Fibroblast of upper back skin (primary cell): ENCODE measurements around the gene GRSF1.
"Not testable (repeated sequence)": the region's sequence is repeated elsewhere in the genome, so short reads cannot be mapped to it uniquely, and the experiment has no call there.

Source experiments
- DNase-seq: peaks from one replicate; pipeline ENCODE4 v3.0.0-alpha.2; 2013

Gene GRSF1

GRCh38 chr4:70839589-70840093, at the start of gene GRSF1:
Gene GRSF1 (minus strand): TSS chr4:70839890. CDS start chr4:70839827, 63 bp downstream.
- DNase-seq: peak; percentile 91

GRCh38 chr4:70885174-70885573, 45.5 kb upstream of the GRSF1 start:
- DNase-seq: no peak

- DNase-seq: no peak
These were observed 41.0 kb upstream of the GRSF1 start for GRCh38 chr4:70880739-70881138.

GRCh38 chr4:70877556-70877955, 37.9 kb upstream of the GRSF1 start:
- DNase-seq: peak; percentile 6

- no peak for DNase-seq
These were observed 34.8 kb upstream of the GRSF1 start for GRCh38 chr4:70874268-70875156.

- DNase-seq: no peak
These were observed 33.5 kb upstream of the GRSF1 start for GRCh38 chr4:70873216-70873615.

- no peak for DNase-seq
These were observed 29.1 kb upstream of the GRSF1 start for GRCh38 chr4:70868778-70869177.

- no peak for DNase-seq
These were observed 23.6 kb upstream of the GRSF1 start for GRCh38 chr4:70863099-70863790.

- no peak for DNase-seq
These were observed 19.4 kb upstream of the GRSF1 start for GRCh38 chr4:70859066-70859465.

- no peak for DNase-seq
These were observed 18.8 kb upstream of the GRSF1 start for GRCh38 chr4:70858454-70858853.

GRCh38 chr4:70855464-70855863, 15.8 kb upstream of the GRSF1 start:
- no peak for DNase-seq

GRCh38 chr4:70849291-70849690, 9.6 kb upstream of the GRSF1 start:
- DNase-seq: no peak

GRCh38 chr4:70844180-70844579, 4.5 kb upstream of the GRSF1 start:
- DNase-seq: no peak

- no peak for DNase-seq
These were observed 3.2 kb upstream of the GRSF1 start for GRCh38 chr4:70842761-70843435.

GRCh38 chr4:70841951-70842350, 2.3 kb upstream of the GRSF1 start:
- DNase-seq: no peak

- no peak for DNase-seq
These were observed 1.5 kb upstream of the GRSF1 start for GRCh38 chr4:70841211-70841610.

GRCh38 chr4:70840631-70841030, 941 bp upstream of the GRSF1 start:
- not testable (repeated sequence) for DNase-seq

- peak; percentile 24 for DNase-seq
These were observed 447 bp upstream of the GRSF1 start for GRCh38 chr4:70840137-70840536.

- DNase-seq: peak; percentile 43
These were observed 763 bp downstream of the GRSF1 start for GRCh38 chr4:70838666-70839588.

GRCh38 chr4:70838204-70838603, 1.5 kb downstream of the GRSF1 start:
- DNase-seq: peak; percentile 14

GRCh38 chr4:70836081-70836480, 3.6 kb downstream of the GRSF1 start:
- DNase-seq: no peak

- DNase-seq: peak; percentile 10
These were observed 6.0 kb downstream of the GRSF1 start for GRCh38 chr4:70833675-70834074.
